Testis (tissue), 5 donors: ENCODE measurements around the gene PAWR. TPM values are rescaled to one million over a fixed set of nuclear protein-coding genes. Genes with fewer than 3 reads are reported as not detected.

Experiments used
- DNase-seq: peaks from one replicate; pipeline ENCODE4 v3.0.0-alpha.2; 2019
- H3K27ac ChIP-seq, 2 donors: fragments of 200-600 bp; sonication (generic); one replicate each; pipeline ENCODE4 v1.5.1; 2019
- H3K27me3 ChIP-seq: fragments of 200-600 bp; sonication (generic); one replicate; pipeline ENCODE4 v1.5.1; 2019
- H3K36me3 ChIP-seq: fragments of 200-600 bp; sonication (generic); one replicate; pipeline ENCODE4 v1.5.1; 2017; ENCODE audit warnings: low read depth; ENCODE audit errors: missing control alignments
- H3K4me1 ChIP-seq: fragments of 200-600 bp; sonication (generic); one replicate; pipeline ENCODE4 v1.5.1; 2019
- H3K4me3 ChIP-seq, 2 donors: fragments of 200-600 bp; sonication (generic); one replicate each; pipeline ENCODE4 v1.5.1; 2017 to 2019
- H3K9me3 ChIP-seq: fragments of 200-600 bp; sonication (generic); one replicate; pipeline ENCODE4 v1.5.1; 2017
- CTCF ChIP-seq, 3 experiments: fragments of 450-650 bp in 2 of 3; fragments of 200-600 bp in 1 of 3; sonication (generic) in 1 of 3; IDR thresholded peaks; one replicate each; pipeline ENCODE4 v1.5.1; 2016 to 2019; ENCODE audit warnings: antibody characterized with exemption in 3 of 3, mild to moderate bottlenecking in 2 of 3, moderate library complexity in 1 of 3
- POLR2A ChIP-seq: fragments of 450-650 bp; IDR thresholded peaks from one replicate; pipeline ENCODE4 v1.6.1; 2017; ENCODE audit warnings: antibody characterized with exemption, mild to moderate bottlenecking, moderate library complexity
- WGBS, 2 donors: methylation state at CpG; one replicate each; pipeline ENCODE4 v1.1.5; 2018; 5-methylcytosine and 5-hydroxymethylcytosine counted together
- intact Hi-C: fragments of 100-400 bp; cut with DNase I; formaldehyde crosslinking; loops from one replicate; pipeline ENCODE4 v1.15.1; 2023; ENCODE audit warnings: low total_unique reads
- long read RNA-seq, 2 donors: transcript quantifications; one replicate each; lab custom pipeline, GENCODE V29; 2026
- polyA plus RNA-seq: library from polyadenylated mRNA; stranded (reverse); fragments of 350-450 nt; fragmentation: Illumina TruSeq; extraction: RNeasy Lipid Tissue Mini Kit (QIAGEN cat#74804); gene quantifications from one replicate; pipeline ENCODE4 v1.2.3, GENCODE V29; 2014; ENCODE audit warnings: low read depth, low replicate concordance; ENCODE audit not compliant: insufficient read depth
- total RNA-seq, 2 donors: library from RNA; depleted of rRNA; stranded (reverse); fragments of >200 nt; gene quantifications; one replicate each; pipeline ENCODE4 v1.2.3, GENCODE V29; 2016

PAWR gene
- total RNA-seq (10 to 100 TPM; 50.2 to 59.2 TPM), polyA plus RNA-seq (37.2 TPM)
- long read RNA-seq, donor 1, full-length matches to known transcripts, result 3 of 8 reads
- long read RNA-seq, donor 1, partial matches to known transcripts, result 5 of 8 reads
- long read RNA-seq, donor 1, other reads (novel, unspliced or antisense), result 0 of 8 reads
- long read RNA-seq, donor 2, full-length matches to known transcripts, result 4 of 4 reads
- long read RNA-seq, donor 2, partial matches to known transcripts, result 0 of 4 reads
- long read RNA-seq, donor 2, other reads (novel, unspliced or antisense), result 0 of 4 reads

GRCh38 chr12:79690638-79691510 is at the start of gene PAWR:
PAWR (minus strand) TSS chr12:79690964; CDS start chr12:79690244, 720 bp downstream.
- peaks cover 7% of the 10 kb centered on the region for H3K4me1 ChIP-seq
- DNase-seq, result peak; percentile 81
- H3K27me3 ChIP-seq, result no peaks in the 10 kb centered on the region
- TF ChIP-seq CTCF (IDR thresholded peaks at IDR 0.05) (no peak), POLR2A (no peak)
- H3K27ac ChIP-seq, result peak within 1 kb of the TSS; percentile 96 to 97
- no peaks in the 10 kb centered on the region for H3K9me3 ChIP-seq
- 1 to 2% methylated on average over 10 to 85 of the region's 107 CpGs for WGBS, 2 donors
- H3K36me3 ChIP-seq, result no peaks in the 10 kb centered on the region
- H3K4me3 ChIP-seq, result peak within 1 kb of the TSS; percentile 84 to 99
- intact Hi-C loops, result loop anchor here (5.0 to 10.0 kb wide), 2 partner anchors 136 to 241 kb away; no protein-coding TSS in a partner anchor

- TF ChIP-seq CTCF (IDR thresholded peaks at IDR 0.05), result peak; percentile 25 to 57 (median 31)
- TF ChIP-seq POLR2A, result no peak
- peak; percentile 53 for DNase-seq
- H3K27me3 ChIP-seq, result no peaks in the 10 kb centered on the region
- no peaks in the 10 kb centered on the region for H3K9me3 ChIP-seq
- 50 to 62% methylated on average over 4 of the region's 4 CpGs for WGBS, 2 donors
- no peak overlapping the region for H3K4me3 ChIP-seq
- intact Hi-C loops, result no loop called here
- H3K27ac ChIP-seq, result no peak overlapping the region
- H3K36me3 ChIP-seq, result no peaks in the 10 kb centered on the region
- no peaks in the 10 kb centered on the region for H3K4me1 ChIP-seq
These were observed 47.3 kb upstream of the PAWR start for GRCh38 chr12:79737875-79738718.

GRCh38 chr12:79732638-79733037 is 41.9 kb upstream of the PAWR start:
- H3K4me3 ChIP-seq, result no peak overlapping the region
- no peaks in the 10 kb centered on the region for H3K4me1 ChIP-seq
- no peaks in the 10 kb centered on the region for H3K36me3 ChIP-seq
- no peak overlapping the region for H3K27ac ChIP-seq
- intact Hi-C loops, result no loop called here
- DNase-seq, result no peak
- H3K9me3 ChIP-seq, result no peaks in the 10 kb centered on the region
- H3K27me3 ChIP-seq, result no peaks in the 10 kb centered on the region
- no peak for TF ChIP-seq CTCF (IDR thresholded peaks at IDR 0.05)
- no peak for TF ChIP-seq POLR2A

- Histone ChIP-seq H3K4me1 (no peaks in the 10 kb centered on the region), H3K4me3 (no peak overlapping the region), H3K27me3 (no peaks in the 10 kb centered on the region), H3K27ac (no peak overlapping the region), H3K36me3 (no peaks in the 10 kb centered on the region), H3K9me3 (no peaks in the 10 kb centered on the region)
- TF ChIP-seq CTCF (IDR thresholded peaks at IDR 0.05) (no peak), POLR2A (no peak)
- WGBS, 2 donors, result 94 to 97% methylated on average over 1 of the region's 1 CpG
- DNase-seq, result no peak
- intact Hi-C loops, result no loop called here
These were observed 35.2 kb upstream of the PAWR start for GRCh38 chr12:79725987-79726386.
